Body of pancreas (tissue), 4 donors: ENCODE results near the gene ANKS1B. TPM values are rescaled to one million over a fixed set of nuclear protein-coding genes. Genes with fewer than 3 reads are reported as not detected.

Experiments
- ATAC-seq: fragments of 150-250 bp; one replicate; pipeline ENCODE4 v1.9.1; 2016
- DNase-seq, 4 donors: peaks; one replicate each; pipeline ENCODE4 v3.0.0-alpha.2; 2019
- H3K27ac ChIP-seq, 4 donors: fragments of 200-600 bp; sonication (generic); 1 replicate in 3 of 4; 2 replicates in 1 of 4; pipeline versions ENCODE4 v1.5.1 to v1.6.1; 2016 to 2019; ENCODE audit warnings: mild to moderate bottlenecking in 1 of 4, mixed read lengths in 1 of 4, moderate library complexity in 1 of 4
- H3K27me3 ChIP-seq, 2 donors: fragments of 200-600 bp; sonication (generic); one replicate each; pipeline ENCODE4 v1.6.0; 2016; ENCODE audit warnings: mild to moderate bottlenecking in 1 of 2
- H3K36me3 ChIP-seq, 2 donors: fragments of 200-600 bp; sonication (generic); replicated peaks in 1 of 2; 2 replicates each; pipeline ENCODE4 v1.5.1; 2016; ENCODE audit warnings: low read depth in 2 of 2; ENCODE audit not compliant: insufficient read depth in 1 of 2
- H3K4me1 ChIP-seq: fragments of 200-600 bp; sonication (generic); one replicate; pipeline ENCODE4 v1.6.0; 2016
- H3K4me3 ChIP-seq, 2 donors: fragments of 200-600 bp; sonication (generic); 1 replicate in 1 of 2; 2 replicates in 1 of 2; pipeline ENCODE4 v1.5.1; 2016 to 2019
- H3K9me3 ChIP-seq, 3 donors: fragments of 200-600 bp; sonication (generic); 1 replicate in 2 of 3; 2 replicates in 1 of 3; pipeline ENCODE4 v1.5.1; 2016
- POLR2A ChIP-seq, 3 donors: fragments of 450-650 bp; IDR thresholded peaks; one replicate each; pipeline ENCODE4 v1.6.1; 2016; ENCODE audit warnings: antibody characterized with exemption in 3 of 3, mild to moderate bottlenecking in 2 of 3
- whole genome bisulfite sequencing, 2 donors: methylation state at CpG; one replicate each; pipeline ENCODE4 v1.1.5; 2017; 5-methylcytosine and 5-hydroxymethylcytosine counted together
- intact Hi-C: fragments of 100-400 bp; cut with DNase I; formaldehyde crosslinking; loops from one replicate; pipeline ENCODE4 v1.15.1; 2023
- total RNA-seq, 2 donors: library from RNA; depleted of rRNA; stranded (reverse); fragments of >200 nt; gene quantifications; one replicate each; pipeline ENCODE4 v1.1.0, GENCODE V29; 2016
- TF ChIP-seq, protein P1 (sequence below), 7 experiments: fragments of 450-650 bp in 4 of 7; fragments of 200-600 bp in 3 of 7; sonication (generic) in 3 of 7; IDR thresholded peaks; one replicate each; pipeline ENCODE4 v1.5.1; 2016 to 2019; ENCODE audit warnings: antibody characterized with exemption in 7 of 7

ANKS1B gene
- total RNA-seq, 2 donors from 2014 or later, result 2.1 to 10.2 TPM

DNA sequence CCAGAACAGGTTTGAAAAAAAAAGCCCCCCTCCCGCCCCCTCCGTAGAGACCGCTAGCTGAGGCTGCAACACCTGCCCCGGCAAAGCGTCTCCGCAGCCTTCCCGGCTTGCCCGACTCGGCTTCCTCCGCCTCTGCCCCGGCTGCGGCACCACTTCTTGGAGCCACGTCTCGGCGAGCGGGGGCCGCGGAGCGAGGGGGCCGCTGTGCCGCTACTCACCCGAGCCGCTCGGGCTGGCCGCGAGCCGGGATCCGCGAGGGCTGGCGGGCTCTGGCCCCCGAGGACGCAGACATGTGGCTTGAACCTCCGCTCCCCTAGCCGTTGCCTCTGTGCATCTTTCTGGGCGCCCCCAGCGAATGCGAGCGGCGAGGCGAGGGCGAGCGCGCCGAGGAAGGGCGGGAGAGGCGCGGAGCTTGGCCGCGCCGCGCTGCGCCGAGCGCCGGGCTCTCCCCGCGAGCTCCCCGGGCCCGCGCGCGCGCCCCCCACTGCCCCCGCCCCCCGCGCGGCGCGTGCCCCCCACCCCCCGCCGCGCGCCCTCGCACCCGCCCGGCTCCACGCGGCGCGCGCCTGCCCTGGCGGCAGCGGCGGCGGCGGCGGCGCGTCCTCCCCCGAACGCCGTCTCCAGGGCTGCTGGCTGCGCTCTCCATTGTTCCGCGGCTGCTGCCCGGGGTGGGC, 1090.2 kb downstream of the ANKS1B start:
- Histone ChIP-seq H3K9me3 (no peaks in the 10 kb centered on the region), H3K36me3 (no peaks in the 10 kb centered on the region), H3K4me1 (peaks cover 19% of the 10 kb centered on the region), H3K4me3 (peak overlapping the region in 1 of 2 donors; percentile 16), H3K27me3 (peaks cover 0 to 9% of the 10 kb centered on the region in 2 donors), H3K27ac (no peak overlapping the region)
- no peak for ATAC-seq
- 1 to 2% methylated on average over 31 to 48 of the region's 96 CpGs for WGBS, 2 donors
- DNase-seq, result peak in 1 of 4 donors; percentile 5
- TF ChIP-seq, protein P1, sequence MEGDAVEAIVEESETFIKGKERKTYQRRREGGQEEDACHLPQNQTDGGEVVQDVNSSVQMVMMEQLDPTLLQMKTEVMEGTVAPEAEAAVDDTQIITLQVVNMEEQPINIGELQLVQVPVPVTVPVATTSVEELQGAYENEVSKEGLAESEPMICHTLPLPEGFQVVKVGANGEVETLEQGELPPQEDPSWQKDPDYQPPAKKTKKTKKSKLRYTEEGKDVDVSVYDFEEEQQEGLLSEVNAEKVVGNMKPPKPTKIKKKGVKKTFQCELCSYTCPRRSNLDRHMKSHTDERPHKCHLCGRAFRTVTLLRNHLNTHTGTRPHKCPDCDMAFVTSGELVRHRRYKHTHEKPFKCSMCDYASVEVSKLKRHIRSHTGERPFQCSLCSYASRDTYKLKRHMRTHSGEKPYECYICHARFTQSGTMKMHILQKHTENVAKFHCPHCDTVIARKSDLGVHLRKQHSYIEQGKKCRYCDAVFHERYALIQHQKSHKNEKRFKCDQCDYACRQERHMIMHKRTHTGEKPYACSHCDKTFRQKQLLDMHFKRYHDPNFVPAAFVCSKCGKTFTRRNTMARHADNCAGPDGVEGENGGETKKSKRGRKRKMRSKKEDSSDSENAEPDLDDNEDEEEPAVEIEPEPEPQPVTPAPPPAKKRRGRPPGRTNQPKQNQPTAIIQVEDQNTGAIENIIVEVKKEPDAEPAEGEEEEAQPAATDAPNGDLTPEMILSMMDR (IDR thresholded peaks at IDR 0.05), result no peak
- no peak for TF ChIP-seq POLR2A (IDR thresholded peaks at IDR 0.05)
- intact Hi-C loops, result no loop called here

DNA sequence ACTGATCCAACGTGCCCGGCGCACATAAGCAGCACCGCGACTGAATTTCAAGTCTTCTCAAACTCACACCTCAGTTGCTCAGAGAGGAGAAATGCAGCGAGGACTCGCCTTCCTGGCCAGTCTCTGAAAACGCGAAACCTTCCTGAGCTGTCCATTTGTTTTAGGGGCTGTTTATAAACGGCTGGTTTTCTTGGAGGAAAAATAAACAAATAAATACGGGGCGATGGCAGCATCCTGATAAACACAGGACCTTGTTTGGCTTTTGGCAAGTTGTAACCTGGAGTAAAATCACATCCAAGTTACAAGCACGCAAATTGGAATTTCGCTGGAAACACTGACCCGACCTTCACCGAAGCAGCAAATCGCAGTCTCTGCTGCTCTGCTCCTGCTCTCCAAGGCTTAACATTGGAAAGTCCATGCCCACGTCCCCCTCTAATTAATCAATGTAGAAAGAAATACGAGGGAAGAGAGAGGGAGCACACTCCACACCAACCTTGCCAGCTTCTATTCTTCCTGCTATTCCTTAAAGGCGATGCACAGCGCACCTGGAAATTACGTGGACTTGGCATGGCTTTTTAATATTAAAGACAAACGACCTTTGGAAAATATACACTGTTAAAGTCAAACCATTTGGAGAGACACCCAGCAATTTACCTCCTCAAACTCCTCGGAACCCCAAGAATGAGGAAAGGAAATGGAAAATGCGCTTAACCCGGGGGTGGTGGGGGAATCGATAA, 1090.9 kb downstream of the ANKS1B start:
- Histone ChIP-seq H3K4me3 (no peak overlapping the region), H3K36me3 (no peaks in the 10 kb centered on the region), H3K27me3 (peaks cover 0 to 9% of the 10 kb centered on the region in 2 donors), H3K27ac (no peak overlapping the region), H3K4me1 (peaks cover 19% of the 10 kb centered on the region), H3K9me3 (no peaks in the 10 kb centered on the region)
- TF ChIP-seq, protein P1 (IDR thresholded peaks at IDR 0.05), result no peak
- TF ChIP-seq POLR2A (IDR thresholded peaks at IDR 0.05), result no peak
- no peak for ATAC-seq
- intact Hi-C loops, result no loop called here
- DNase-seq, result no peak
- 4% methylated on average over 27 of the region's 27 CpGs for WGBS, 2 donors

DNA sequence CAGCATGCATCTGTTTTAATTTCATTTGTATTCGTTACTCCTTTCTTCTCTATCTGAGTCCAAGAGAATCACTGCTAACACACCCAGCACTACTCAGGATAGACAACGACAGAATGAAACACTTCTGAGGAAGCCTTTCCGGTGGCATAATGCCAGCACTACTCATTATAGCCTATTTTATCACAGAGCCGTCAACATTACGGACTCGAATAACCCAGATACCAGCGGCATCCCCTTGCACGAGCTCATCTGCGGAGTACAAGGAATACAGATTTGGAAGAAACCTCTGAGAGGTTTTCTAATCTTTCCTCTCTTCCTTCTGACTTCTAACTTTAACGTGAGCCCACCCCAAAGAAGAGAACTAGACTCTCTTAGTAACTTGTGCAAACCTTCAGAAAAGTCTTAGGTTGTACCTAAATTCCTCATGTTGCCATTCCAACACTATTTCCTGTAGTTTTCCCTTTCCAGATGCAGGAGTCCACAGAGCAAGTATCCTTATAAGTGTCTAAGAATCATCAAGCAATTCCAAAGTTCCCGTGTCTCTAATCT, 1091.5 kb downstream of the ANKS1B start:
- DNase-seq, result peak in 1 of 4 donors; percentile 6
- 5 to 10% methylated on average over 11 of the region's 11 CpGs for WGBS, 2 donors
- peaks cover 19% of the 10 kb centered on the region for H3K4me1 ChIP-seq
- H3K27ac ChIP-seq, result no peak overlapping the region
- no peaks in the 10 kb centered on the region for H3K9me3 ChIP-seq
- H3K27me3 ChIP-seq, result peaks cover 0 to 9% of the 10 kb centered on the region in 2 donors
- no peak for ATAC-seq
- TF ChIP-seq, protein P1 (IDR thresholded peaks at IDR 0.05), result no peak
- TF ChIP-seq POLR2A (IDR thresholded peaks at IDR 0.05), result no peak
- H3K4me3 ChIP-seq, result no peak overlapping the region
- H3K36me3 ChIP-seq, result no peaks in the 10 kb centered on the region
- intact Hi-C loops, result no loop called here

DNA sequence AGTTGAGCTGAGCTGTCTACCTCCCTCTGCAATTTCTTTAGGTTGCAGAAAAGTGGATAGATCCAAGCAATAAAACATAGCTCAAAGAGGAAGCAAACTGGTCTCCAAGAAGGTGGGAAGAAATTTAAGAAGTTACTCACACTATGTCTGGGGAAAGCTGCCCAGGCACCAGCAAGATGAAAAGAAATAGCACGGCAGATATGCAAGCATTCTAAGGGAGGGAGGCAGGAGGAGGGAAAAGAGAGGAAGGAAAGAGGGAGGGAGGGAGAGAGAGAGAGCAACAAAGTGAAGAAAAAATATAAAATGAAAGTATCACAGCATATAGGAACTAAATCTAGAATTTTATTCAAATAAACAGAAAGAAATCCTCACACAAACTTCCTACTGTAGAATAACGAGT, 1099.0 kb downstream of the ANKS1B start:
- no peaks in the 10 kb centered on the region for H3K4me1 ChIP-seq
- H3K27ac ChIP-seq, result no peak overlapping the region
- DNase-seq, result no peak
- TF ChIP-seq, protein P1 (IDR thresholded peaks at IDR 0.05), result no peak
- TF ChIP-seq POLR2A (IDR thresholded peaks at IDR 0.05), result no peak
- intact Hi-C loops, result no loop called here
- ATAC-seq, result no peak
- no peaks in the 10 kb centered on the region for H3K9me3 ChIP-seq
- no peaks in the 10 kb centered on the region for H3K27me3 ChIP-seq
- no peak overlapping the region for H3K4me3 ChIP-seq
- no peaks in the 10 kb centered on the region for H3K36me3 ChIP-seq
- WGBS, 2 donors, result 53 to 56% methylated on average over 2 of the region's 2 CpGs
